Activated naive CD8-positive, alpha-beta T cell treated with anti-CD3 and anti-CD28 coated beads, Interleukin-2, amount 50 U/mL, for 24 hours (primary cell): ENCODE data around the gene ZNF557.

Experiments used
- ATAC-seq: fragments of 150-1000 bp; cut with Tn5 transposase; one replicate; pipeline ENCODE4 v1.10.0; 2021
- DNase-seq: peaks from one replicate; pipeline ENCODE4 v3.0.0; 2021
- H3K27ac Mint-ChIP-seq: one replicate; pipeline ENCODE4 v1.8.0; 2021; ENCODE audit warnings: mild to moderate bottlenecking, mixed read lengths
- H3K27me3 Mint-ChIP-seq: one replicate; pipeline ENCODE4 v1.8.0; 2021; ENCODE audit warnings: mixed read lengths
- H3K36me3 Mint-ChIP-seq: one replicate; pipeline ENCODE4 v1.8.0; 2021; ENCODE audit warnings: low read depth, mixed read lengths
- H3K4me1 Mint-ChIP-seq: one replicate; pipeline ENCODE4 v1.8.0; 2021; ENCODE audit warnings: mixed read lengths
- H3K4me3 Mint-ChIP-seq: one replicate; pipeline ENCODE4 v1.8.0; 2021; ENCODE audit warnings: mild to moderate bottlenecking, moderate library complexity, mixed read lengths
- H3K9me3 Mint-ChIP-seq: one replicate; pipeline ENCODE4 v1.8.0; 2021; ENCODE audit warnings: mixed read lengths

The ZNF557 gene

GRCh38 chr19:7099597-7099921 lies 30.1 kb downstream of the ZNF557 start:
- peak overlapping the region; percentile 90 for H3K27ac Mint-ChIP-seq
- peaks cover 19% of the 10 kb centered on the region for H3K36me3 Mint-ChIP-seq
- H3K9me3 Mint-ChIP-seq, result peaks cover 32% of the 10 kb centered on the region
- peak; percentile 91 for DNase-seq
- no peaks in the 10 kb centered on the region for H3K27me3 Mint-ChIP-seq
- ATAC-seq, result no peak
- peak overlapping the region; percentile 90 for H3K4me3 Mint-ChIP-seq
- peaks cover 13% of the 10 kb centered on the region for H3K4me1 Mint-ChIP-seq

GRCh38 chr19:7101498-7102253 lies 32.2 kb downstream of the ZNF557 start:
- no peak overlapping the region for H3K4me3 Mint-ChIP-seq
- peaks cover 18% of the 10 kb centered on the region for H3K9me3 Mint-ChIP-seq
- DNase-seq, result no peak
- H3K27ac Mint-ChIP-seq, result no peak overlapping the region
- H3K36me3 Mint-ChIP-seq, result peaks cover 9% of the 10 kb centered on the region
- H3K27me3 Mint-ChIP-seq, result no peaks in the 10 kb centered on the region
- ATAC-seq, result no peak
- peaks cover 13% of the 10 kb centered on the region for H3K4me1 Mint-ChIP-seq

GRCh38 chr19:7104747-7105447 lies 35.4 kb downstream of the ZNF557 start:
- Mint-ChIP-seq H3K4me1 (peaks cover 2% of the 10 kb centered on the region), H3K9me3 (no peaks in the 10 kb centered on the region), H3K36me3 (no peaks in the 10 kb centered on the region), H3K27ac (no peak overlapping the region), H3K27me3 (no peaks in the 10 kb centered on the region), H3K4me3 (no peak overlapping the region)
- ATAC-seq (no peak), DNase-seq (no peak)

- DNase-seq, result no peak
- Mint-ChIP-seq H3K4me3 (no peak overlapping the region), H3K27ac (no peak overlapping the region), H3K36me3 (no peaks in the 10 kb centered on the region), H3K9me3 (no peaks in the 10 kb centered on the region), H3K27me3 (no peaks in the 10 kb centered on the region), H3K4me1 (no peaks in the 10 kb centered on the region)
- ATAC-seq, result no peak
Measured at GRCh38 chr19:7106711-7107657, 37.5 kb downstream of the ZNF557 start.

- no peak overlapping the region for H3K27ac Mint-ChIP-seq
- DNase-seq (no peak), ATAC-seq (no peak)
- peaks cover 6% of the 10 kb centered on the region for H3K27me3 Mint-ChIP-seq
- no peaks in the 10 kb centered on the region for H3K9me3 Mint-ChIP-seq
- H3K4me3 Mint-ChIP-seq, result no peak overlapping the region
- H3K4me1 Mint-ChIP-seq, result no peaks in the 10 kb centered on the region
- H3K36me3 Mint-ChIP-seq, result no peaks in the 10 kb centered on the region
Measured at GRCh38 chr19:7109678-7110289, 40.3 kb downstream of the ZNF557 start.

GRCh38 chr19:7112675-7113074 lies 43.2 kb downstream of the ZNF557 start:
- no peak overlapping the region for H3K4me3 Mint-ChIP-seq
- DNase-seq, result no peak
- H3K27ac Mint-ChIP-seq, result no peak overlapping the region
- no peaks in the 10 kb centered on the region for H3K4me1 Mint-ChIP-seq
- H3K9me3 Mint-ChIP-seq, result no peaks in the 10 kb centered on the region
- ATAC-seq, result no peak
- H3K36me3 Mint-ChIP-seq, result no peaks in the 10 kb centered on the region
- H3K27me3 Mint-ChIP-seq, result peaks cover 6% of the 10 kb centered on the region

- DNase-seq (no peak), ATAC-seq (no peak)
- Mint-ChIP-seq H3K4me3 (no peak overlapping the region), H3K9me3 (no peaks in the 10 kb centered on the region), H3K27me3 (peaks cover 6% of the 10 kb centered on the region), H3K36me3 (no peaks in the 10 kb centered on the region), H3K27ac (no peak overlapping the region), H3K4me1 (no peaks in the 10 kb centered on the region)
Measured at GRCh38 chr19:7113233-7113632, 43.7 kb downstream of the ZNF557 start.

- Mint-ChIP-seq H3K4me3 (no peak overlapping the region), H3K9me3 (no peaks in the 10 kb centered on the region), H3K4me1 (no peaks in the 10 kb centered on the region), H3K36me3 (no peaks in the 10 kb centered on the region), H3K27ac (no peak overlapping the region), H3K27me3 (peaks cover 6% of the 10 kb centered on the region)
- DNase-seq (no peak), ATAC-seq (no peak)
Measured at GRCh38 chr19:7115721-7116120, 46.2 kb downstream of the ZNF557 start.

- DNase-seq, result no peak
- Mint-ChIP-seq H3K4me3 (no peak overlapping the region), H3K27ac (no peak overlapping the region), H3K27me3 (peaks cover 6% of the 10 kb centered on the region), H3K4me1 (no peaks in the 10 kb centered on the region), H3K36me3 (no peaks in the 10 kb centered on the region), H3K9me3 (no peaks in the 10 kb centered on the region)
- no peak for ATAC-seq
Measured at GRCh38 chr19:7117248-7117647, 47.7 kb downstream of the ZNF557 start.

GRCh38 chr19:7119582-7119981 lies 50.1 kb downstream of the ZNF557 start:
- no peak for ATAC-seq
- H3K9me3 Mint-ChIP-seq, result peaks cover under 1% of the 10 kb centered on the region
- no peak overlapping the region for H3K4me3 Mint-ChIP-seq
- no peaks in the 10 kb centered on the region for H3K4me1 Mint-ChIP-seq
- DNase-seq, result no peak
- no peaks in the 10 kb centered on the region for H3K27me3 Mint-ChIP-seq
- H3K36me3 Mint-ChIP-seq, result no peaks in the 10 kb centered on the region
- no peak overlapping the region for H3K27ac Mint-ChIP-seq

GRCh38 chr19:7120499-7120898 lies 51.0 kb downstream of the ZNF557 start:
- no peak for ATAC-seq
- Mint-ChIP-seq H3K27me3 (no peaks in the 10 kb centered on the region), H3K36me3 (peaks cover 3% of the 10 kb centered on the region), H3K9me3 (peaks cover 5% of the 10 kb centered on the region), H3K4me3 (no peak overlapping the region), H3K4me1 (no peaks in the 10 kb centered on the region), H3K27ac (no peak overlapping the region)
- DNase-seq, result no peak

- no peak overlapping the region for H3K4me3 Mint-ChIP-seq
- H3K27ac Mint-ChIP-seq, result no peak overlapping the region
- peaks cover 5% of the 10 kb centered on the region for H3K9me3 Mint-ChIP-seq
- peaks cover 3% of the 10 kb centered on the region for H3K36me3 Mint-ChIP-seq
- no peak for ATAC-seq
- DNase-seq, result no peak
- no peaks in the 10 kb centered on the region for H3K27me3 Mint-ChIP-seq
- H3K4me1 Mint-ChIP-seq, result no peaks in the 10 kb centered on the region
Measured at GRCh38 chr19:7122701-7123100, 53.2 kb downstream of the ZNF557 start.

- H3K36me3 Mint-ChIP-seq, result peaks cover 3% of the 10 kb centered on the region
- H3K4me1 Mint-ChIP-seq, result no peaks in the 10 kb centered on the region
- no peak overlapping the region for H3K27ac Mint-ChIP-seq
- no peaks in the 10 kb centered on the region for H3K27me3 Mint-ChIP-seq
- H3K9me3 Mint-ChIP-seq, result peaks cover 5% of the 10 kb centered on the region
- no peak overlapping the region for H3K4me3 Mint-ChIP-seq
- DNase-seq (no peak), ATAC-seq (no peak)
Measured at GRCh38 chr19:7124782-7125181, 55.3 kb downstream of the ZNF557 start.

GRCh38 chr19:7125221-7125620 lies 55.7 kb downstream of the ZNF557 start:
- Mint-ChIP-seq H3K36me3 (peaks cover 3% of the 10 kb centered on the region), H3K9me3 (peaks cover 8% of the 10 kb centered on the region), H3K27me3 (no peaks in the 10 kb centered on the region), H3K4me1 (no peaks in the 10 kb centered on the region), H3K27ac (no peak overlapping the region), H3K4me3 (no peak overlapping the region)
- ATAC-seq, result no peak
- no peak for DNase-seq
